H9 (cell line): Measurements from ENCODE around the gene IGSF9. TPM values are rescaled to one million over a fixed set of nuclear protein-coding genes. Genes with fewer than 3 reads are reported as not detected.

Source experiments
- DNase-seq: peaks from one replicate; pipeline ENCODE4 v3.0.0-alpha.2; 2017
- H2AFZ ChIP-seq: one replicate; pipeline ENCODE4 v1.6.1; 2013; ENCODE audit warnings: mild to moderate bottlenecking, low read length, control low read depth, moderate library complexity
- H2AK5ac ChIP-seq: 2 replicates; pipeline ENCODE4 v1.6.1; 2013; ENCODE audit warnings: low read length, control low read depth, mixed read lengths; ENCODE audit not compliant: insufficient read length
- H2BK120ac ChIP-seq: one replicate; pipeline ENCODE4 v1.6.1; 2013; ENCODE audit warnings: low read depth, mild to moderate bottlenecking, low read length, control low read depth, inconsistent platforms; ENCODE audit not compliant: poor library complexity, severe bottlenecking
- H2BK12ac ChIP-seq: 2 replicates; pipeline ENCODE4 v1.6.1; 2013; ENCODE audit warnings: low read length, control low read depth, mixed read lengths, low read depth; ENCODE audit not compliant: insufficient read length
- H2BK15ac ChIP-seq: 2 replicates; pipeline ENCODE4 v1.6.1; 2013; ENCODE audit warnings: low read depth, low read length, control low read depth
- H2BK20ac ChIP-seq: one replicate; pipeline ENCODE4 v1.6.1; 2013; ENCODE audit warnings: low read depth, mild to moderate bottlenecking, low read length, control low read depth, inconsistent platforms; ENCODE audit not compliant: poor library complexity, severe bottlenecking
- H2BK5ac ChIP-seq: 2 replicates; pipeline ENCODE4 v1.6.1; 2013; ENCODE audit warnings: low read length, control low read depth, mixed read lengths; ENCODE audit not compliant: insufficient read length
- H3K14ac ChIP-seq: 2 replicates; pipeline ENCODE4 v1.6.1; 2013; ENCODE audit warnings: low read length, control low read depth; ENCODE audit not compliant: insufficient read depth
- H3K18ac ChIP-seq: 2 replicates; pipeline ENCODE4 v1.6.1; 2013; ENCODE audit warnings: low read depth, mild to moderate bottlenecking, mixed read lengths, low read length, control low read depth; ENCODE audit not compliant: insufficient read length
- H3K23ac ChIP-seq: 2 replicates; pipeline ENCODE4 v1.6.1; 2013; ENCODE audit warnings: low read length, control low read depth, mixed read lengths, low read depth; ENCODE audit not compliant: insufficient read length
- H3K23me2 ChIP-seq: 2 replicates; pipeline ENCODE4 v1.6.1; 2013; ENCODE audit warnings: low read depth, mild to moderate bottlenecking, mixed read lengths, low read length, control low read depth; ENCODE audit not compliant: insufficient read length, poor library complexity, severe bottlenecking
- H3K27ac ChIP-seq: 2 replicates; pipeline ENCODE4 v1.5.1; 2013; ENCODE audit warnings: low read length, control low read depth, mixed read lengths, low read depth; ENCODE audit not compliant: insufficient read length
- H3K27me3 ChIP-seq: 2 replicates; pipeline ENCODE4 v1.6.1; 2013; ENCODE audit warnings: low read length, control low read depth, inconsistent platforms; ENCODE audit not compliant: insufficient read depth
- H3K4ac ChIP-seq: 2 replicates; pipeline ENCODE4 v1.6.1; 2013; ENCODE audit warnings: low read depth, mild to moderate bottlenecking, control low read depth, inconsistent platforms, low read length, moderate library complexity
- H3K4me1 ChIP-seq: 2 replicates; pipeline ENCODE4 v1.6.1; 2013; ENCODE audit warnings: low read length, control low read depth, inconsistent platforms; ENCODE audit not compliant: insufficient read depth
- H3K4me2 ChIP-seq: 2 replicates; pipeline ENCODE4 v1.6.1; 2013; ENCODE audit warnings: low read length, control low read depth, mixed read lengths; ENCODE audit not compliant: insufficient read length, insufficient read depth
- H3K56ac ChIP-seq: 2 replicates; pipeline ENCODE4 v1.6.1; 2013; ENCODE audit warnings: low read depth, mild to moderate bottlenecking, mixed read lengths, low read length, control low read depth; ENCODE audit not compliant: insufficient read length
- H3K79me1 ChIP-seq: 2 replicates; pipeline ENCODE4 v1.6.1; 2013; ENCODE audit warnings: low read depth, mild to moderate bottlenecking, moderate library complexity, low read length, control low read depth, inconsistent platforms; ENCODE audit not compliant: insufficient read depth, poor library complexity, severe bottlenecking
- H3K79me2 ChIP-seq: 2 replicates; pipeline ENCODE4 v1.6.1; 2013; ENCODE audit warnings: low read length, control low read depth, inconsistent platforms; ENCODE audit not compliant: insufficient read depth
- H3K9ac ChIP-seq: 2 replicates; pipeline ENCODE4 v1.6.1; 2013; ENCODE audit warnings: low read length, control low read depth, mixed read lengths; ENCODE audit not compliant: insufficient read length; ENCODE audit errors: extremely low read depth
- H3K9me3 ChIP-seq: one replicate; pipeline ENCODE4 v1.6.1; 2013; ENCODE audit warnings: low read depth, low read length, inconsistent platforms; ENCODE audit not compliant: control insufficient read depth
- H3T11ph ChIP-seq: one replicate; pipeline ENCODE4 v1.6.1; 2013; ENCODE audit warnings: mild to moderate bottlenecking, low read length, control low read depth, inconsistent platforms
- H4K20me1 ChIP-seq: one replicate; pipeline ENCODE4 v1.6.1; 2013; ENCODE audit not compliant: control insufficient read depth, insufficient read length, insufficient read depth
- H4K5ac ChIP-seq: 2 replicates; pipeline ENCODE4 v1.6.1; 2013; ENCODE audit warnings: low read depth, mild to moderate bottlenecking, mixed read lengths, low read length, control low read depth; ENCODE audit not compliant: insufficient read length
- H4K8ac ChIP-seq: replicated peaks from 2 replicates; pipeline ENCODE4 v1.6.1; 2013; ENCODE audit warnings: low read length, control low read depth, mixed read lengths, low read depth; ENCODE audit not compliant: insufficient read length
- H4K91ac ChIP-seq: 2 replicates; pipeline ENCODE4 v1.6.1; 2013; ENCODE audit warnings: low read depth, mild to moderate bottlenecking, moderate library complexity, mixed read lengths, low read length, control low read depth; ENCODE audit not compliant: insufficient read length
- H3K27ac Mint-ChIP-seq, 3 experiments: 2 replicates in 2 of 3; 3 replicates in 1 of 3; pipeline ENCODE4 v1.8.0; 2020 to 2021; ENCODE audit warnings: mixed read lengths in 3 of 3, mild to moderate bottlenecking in 1 of 3, moderate library complexity in 1 of 3
- H3K27me3 Mint-ChIP-seq: 2 replicates; pipeline ENCODE4 v1.8.0; 2021; ENCODE audit warnings: low read depth, mild to moderate bottlenecking, moderate library complexity, mixed read lengths
- H3K36me3 Mint-ChIP-seq, 3 experiments: 2 replicates in 2 of 3; 3 replicates in 1 of 3; pipeline ENCODE4 v1.8.0; 2020 to 2021; ENCODE audit warnings: low read depth in 3 of 3, mixed read lengths in 3 of 3; ENCODE audit not compliant: insufficient read depth in 1 of 3
- H3K4me1 Mint-ChIP-seq, 2 experiments: 2 replicates each; pipeline ENCODE4 v1.8.0; 2020; ENCODE audit warnings: mixed read lengths in 2 of 2
- H3K4me3 Mint-ChIP-seq, 2 experiments: 2 replicates in 1 of 2; 3 replicates in 1 of 2; pipeline ENCODE4 v1.8.0; 2020 to 2021; ENCODE audit warnings: mild to moderate bottlenecking in 2 of 2, mixed read lengths in 2 of 2, moderate library complexity in 1 of 2
- H3K9me3 Mint-ChIP-seq, 2 experiments: 2 replicates in 1 of 2; 3 replicates in 1 of 2; pipeline ENCODE4 v1.8.0; 2020; ENCODE audit warnings: mild to moderate bottlenecking in 2 of 2, mixed read lengths in 2 of 2, moderate library complexity in 1 of 2
- WGBS: extraction: QIAGEN DNeasy Blood & Tissue Kit; methylation state at CpG from one replicate; pipeline ENCODE4 v1.1.7; 2013; ENCODE audit warnings: missing lambda C conversion rate, low lambda C conversion rate, mixed read lengths; ENCODE audit not compliant: insufficient read length; ENCODE audit errors: extremely low coverage; 5-methylcytosine and 5-hydroxymethylcytosine counted together
- total RNA-seq: library from RNA; stranded (reverse); gene quantifications from 2 replicates; pipeline ENCODE4 v1.2.1, GENCODE V29; 2021
- TF ChIP-seq, protein P1 (sequence below): fragments of 200-600 bp; sonication (generic); conservative IDR thresholded peaks from 3 replicates; pipeline ENCODE4 v1.8.0; 2021; ENCODE audit warnings: antibody characterized with exemption, mild to moderate bottlenecking

IGSF9 gene
- total RNA-seq, 1 experiment from 2014 or later: 11.3 TPM

DNA sequence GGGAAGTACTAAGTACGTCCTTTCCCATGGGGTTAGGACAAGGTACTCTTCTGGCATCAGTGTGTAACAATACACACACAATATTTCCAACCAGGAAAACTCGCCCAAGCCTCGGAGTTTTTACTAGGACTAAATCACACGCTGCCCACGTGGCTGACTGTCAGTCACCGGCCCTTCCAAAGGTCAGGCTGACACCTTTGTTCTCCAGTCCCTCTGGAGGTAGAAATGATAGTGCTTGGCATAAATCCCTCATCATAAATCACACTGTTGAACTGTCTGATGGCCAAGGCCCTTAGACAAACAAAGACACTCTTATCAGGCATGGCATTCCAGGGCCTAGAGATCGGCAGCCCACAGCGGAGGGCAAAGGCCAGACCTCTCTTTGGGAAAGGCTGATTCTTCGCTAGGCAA, 25.5 kb upstream of the IGSF9 start:
- H3K23ac ChIP-seq: no peak overlapping the region
- no peak overlapping the region for H4K8ac ChIP-seq
- H3K4me1 ChIP-seq: no peaks in the 10 kb centered on the region
- H3K27ac ChIP-seq: no peak overlapping the region
- no peaks in the 10 kb centered on the region for H3K9me3 Mint-ChIP-seq
- H3K27me3 Mint-ChIP-seq: no peaks in the 10 kb centered on the region; the same call in 1 of the 2 replicates
- no peaks in the 10 kb centered on the region for H3K9me3 ChIP-seq
- no peak overlapping the region for H2AFZ ChIP-seq
- H3K9ac ChIP-seq: no peak overlapping the region
- peak; percentile 13 for DNase-seq
- H2BK120ac ChIP-seq: no peak overlapping the region
- TF ChIP-seq, protein P1, sequence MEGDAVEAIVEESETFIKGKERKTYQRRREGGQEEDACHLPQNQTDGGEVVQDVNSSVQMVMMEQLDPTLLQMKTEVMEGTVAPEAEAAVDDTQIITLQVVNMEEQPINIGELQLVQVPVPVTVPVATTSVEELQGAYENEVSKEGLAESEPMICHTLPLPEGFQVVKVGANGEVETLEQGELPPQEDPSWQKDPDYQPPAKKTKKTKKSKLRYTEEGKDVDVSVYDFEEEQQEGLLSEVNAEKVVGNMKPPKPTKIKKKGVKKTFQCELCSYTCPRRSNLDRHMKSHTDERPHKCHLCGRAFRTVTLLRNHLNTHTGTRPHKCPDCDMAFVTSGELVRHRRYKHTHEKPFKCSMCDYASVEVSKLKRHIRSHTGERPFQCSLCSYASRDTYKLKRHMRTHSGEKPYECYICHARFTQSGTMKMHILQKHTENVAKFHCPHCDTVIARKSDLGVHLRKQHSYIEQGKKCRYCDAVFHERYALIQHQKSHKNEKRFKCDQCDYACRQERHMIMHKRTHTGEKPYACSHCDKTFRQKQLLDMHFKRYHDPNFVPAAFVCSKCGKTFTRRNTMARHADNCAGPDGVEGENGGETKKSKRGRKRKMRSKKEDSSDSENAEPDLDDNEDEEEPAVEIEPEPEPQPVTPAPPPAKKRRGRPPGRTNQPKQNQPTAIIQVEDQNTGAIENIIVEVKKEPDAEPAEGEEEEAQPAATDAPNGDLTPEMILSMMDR: no peak
- H3T11ph ChIP-seq: no peak overlapping the region
- no peak overlapping the region for H3K27ac Mint-ChIP-seq
- H3K18ac ChIP-seq: no peak overlapping the region
- H2BK20ac ChIP-seq: no peak overlapping the region
- no peak overlapping the region for H3K14ac ChIP-seq
- no peak overlapping the region for H4K91ac ChIP-seq
- no peaks in the 10 kb centered on the region for H4K20me1 ChIP-seq
- H3K27me3 ChIP-seq: no peaks in the 10 kb centered on the region
- no peak overlapping the region for H4K5ac ChIP-seq
- H3K56ac ChIP-seq: no peak overlapping the region
- no peaks in the 10 kb centered on the region for H3K36me3 Mint-ChIP-seq
- H2BK12ac ChIP-seq: no peak overlapping the region
- H3K79me1 ChIP-seq: no peaks in the 10 kb centered on the region
- no peak overlapping the region for H3K4me2 ChIP-seq
- H2BK5ac ChIP-seq: no peak overlapping the region
- no peak overlapping the region for H3K4ac ChIP-seq
- H3K4me3 Mint-ChIP-seq: no peak overlapping the region
- no peak overlapping the region for H2AK5ac ChIP-seq
- no peaks in the 10 kb centered on the region for H3K79me2 ChIP-seq
- peaks cover 0 to 7% of the 10 kb centered on the region in 2 experiments; a peak in 1 of 4 replicates for H3K4me1 Mint-ChIP-seq
- H3K23me2 ChIP-seq: no peaks in the 10 kb centered on the region
- H2BK15ac ChIP-seq: no peak overlapping the region
- no CpG with 5 or more reads among the region's 9 CpGs for WGBS
